Muscle of leg (tissue), 11 donors: ENCODE results near the gene HMGB4. TPM values are rescaled to one million over a fixed set of nuclear protein-coding genes. Genes with fewer than 3 reads are reported as not detected.

Experiments used
- DNase-seq: peaks from one replicate; pipeline ENCODE4 v3.0.0; 2013
- H3K27ac ChIP-seq: one replicate; pipeline ENCODE4 v1.5.1; 2013; ENCODE audit warnings: mild to moderate bottlenecking, low read length, control low read depth
- H3K27me3 ChIP-seq: one replicate; pipeline ENCODE4 v1.6.1; 2013; ENCODE audit warnings: low read length; ENCODE audit not compliant: control insufficient read depth, insufficient read depth
- H3K36me3 ChIP-seq: one replicate; pipeline ENCODE4 v1.6.1; 2013; ENCODE audit warnings: low read length; ENCODE audit not compliant: control insufficient read depth, insufficient read depth
- H3K4me1 ChIP-seq: one replicate; pipeline ENCODE4 v1.6.1; 2013; ENCODE audit warnings: low read length; ENCODE audit not compliant: control insufficient read depth, insufficient read depth
- H3K4me3 ChIP-seq: one replicate; pipeline ENCODE4 v1.5.1; 2013; ENCODE audit warnings: low read length, control low read depth
- H3K9me3 ChIP-seq: replicated peaks from 2 replicates; pipeline ENCODE4 v1.6.1; 2013; ENCODE audit warnings: low read depth, low read length; ENCODE audit not compliant: control insufficient read depth
- WGBS: methylation state at CpG from one replicate; pipeline ENCODE4 v1.1.5; 2013; ENCODE audit warnings: missing lambda C conversion rate; ENCODE audit not compliant: insufficient coverage; 5-methylcytosine and 5-hydroxymethylcytosine counted together
- polyA plus RNA-seq, 8 donors: library from polyadenylated mRNA; unstranded; fragments of 120-200 nt; gene quantifications; one replicate each; pipeline versions ENCODE4 v1.2.1 to v1.2.3, GENCODE V29; 2013; ENCODE audit warnings: inconsistent platforms in 1 of 8, low replicate concordance in 1 of 8; ENCODE audit not compliant: insufficient read length in 8 of 8, insufficient read depth in 1 of 8
- total RNA-seq: library from RNA; stranded (reverse); fragments of 120-200 nt; gene quantifications from one replicate; pipeline ENCODE4 v1.2.4, GENCODE V29; 2013

Gene HMGB4
- total and polyA plus RNA-seq, 9 donors: not detected

- no peak for DNase-seq
- 28% methylated on average over 3 of the region's 5 CpGs for WGBS
- H3K9me3 ChIP-seq: no peaks in the 10 kb centered on the region
- H3K4me1 ChIP-seq: no peaks in the 10 kb centered on the region
- no peaks in the 10 kb centered on the region for H3K36me3 ChIP-seq
- H3K27me3 ChIP-seq: no peaks in the 10 kb centered on the region
- H3K27ac ChIP-seq: no peak overlapping the region
- no peak overlapping the region for H3K4me3 ChIP-seq
These were observed 22.6 kb downstream of the HMGB4 start for GRCh38 chr1:33886496-33886895.

GRCh38 chr1:33893147-33893830 lies 29.4 kb downstream of the HMGB4 start:
- H3K4me3 ChIP-seq: no peak overlapping the region
- H3K27me3 ChIP-seq: no peaks in the 10 kb centered on the region
- no peaks in the 10 kb centered on the region for H3K9me3 ChIP-seq
- peaks cover 3% of the 10 kb centered on the region for H3K4me1 ChIP-seq
- 63% methylated on average over 2 of the region's 3 CpGs for WGBS
- H3K27ac ChIP-seq: no peak overlapping the region
- DNase-seq: peak; percentile 67
- no peaks in the 10 kb centered on the region for H3K36me3 ChIP-seq

- H3K4me1 ChIP-seq: peaks cover 3% of the 10 kb centered on the region
- H3K27ac ChIP-seq: no peak overlapping the region
- no peaks in the 10 kb centered on the region for H3K36me3 ChIP-seq
- no peaks in the 10 kb centered on the region for H3K27me3 ChIP-seq
- no peak for DNase-seq
- H3K4me3 ChIP-seq: no peak overlapping the region
- 58% methylated on average over 7 of the region's 8 CpGs for WGBS
- no peaks in the 10 kb centered on the region for H3K9me3 ChIP-seq
These were observed 31.5 kb downstream of the HMGB4 start for GRCh38 chr1:33895396-33895795.

GRCh38 chr1:33895976-33896375 lies 32.1 kb downstream of the HMGB4 start:
- H3K9me3 ChIP-seq: no peaks in the 10 kb centered on the region
- no peaks in the 10 kb centered on the region for H3K27me3 ChIP-seq
- H3K27ac ChIP-seq: no peak overlapping the region
- no peak overlapping the region for H3K4me3 ChIP-seq
- WGBS: no CpG with 5 or more reads among the region's 2 CpGs
- peaks cover 3% of the 10 kb centered on the region for H3K4me1 ChIP-seq
- H3K36me3 ChIP-seq: no peaks in the 10 kb centered on the region
- DNase-seq: no peak

GRCh38 chr1:33897092-33897725 lies 33.3 kb downstream of the HMGB4 start:
- H3K36me3 ChIP-seq: no peaks in the 10 kb centered on the region
- peaks cover 3% of the 10 kb centered on the region for H3K4me1 ChIP-seq
- H3K4me3 ChIP-seq: no peak overlapping the region
- no peak overlapping the region for H3K27ac ChIP-seq
- no peak for DNase-seq
- no peaks in the 10 kb centered on the region for H3K9me3 ChIP-seq
- WGBS: 48% methylated on average over 5 of the region's 5 CpGs
- no peaks in the 10 kb centered on the region for H3K27me3 ChIP-seq

- no peak overlapping the region for H3K27ac ChIP-seq
- H3K4me1 ChIP-seq: no peaks in the 10 kb centered on the region
- whole genome bisulfite sequencing: 78% methylated on average over 1 of the region's 3 CpGs
These were observed 34.5 kb downstream of the HMGB4 start for GRCh38 chr1:33898406-33898805.

GRCh38 chr1:33898881-33899280 lies 35.0 kb downstream of the HMGB4 start:
- no peak for DNase-seq
- 61% methylated on average over 9 of the region's 9 CpGs for WGBS
- no peak overlapping the region for H3K27ac ChIP-seq
- no peaks in the 10 kb centered on the region for H3K4me1 ChIP-seq
- peaks cover 3% of the 10 kb centered on the region for H3K27me3 ChIP-seq
- no peaks in the 10 kb centered on the region for H3K36me3 ChIP-seq
- no peak overlapping the region for H3K4me3 ChIP-seq
- no peaks in the 10 kb centered on the region for H3K9me3 ChIP-seq

More at GRCh38 chr1:33898406-33898805, 34.5 kb downstream of the HMGB4 start:
- DNase-seq: no peak
- Histone ChIP-seq H3K36me3 (no peaks in the 10 kb centered on the region), H3K9me3 (no peaks in the 10 kb centered on the region), H3K27me3 (peaks cover 3% of the 10 kb centered on the region), H3K4me3 (no peak overlapping the region)

GRCh38 chr1:33899746-33900145 lies 35.9 kb downstream of the HMGB4 start:
- H3K27me3 ChIP-seq: peaks cover 3% of the 10 kb centered on the region
- no peaks in the 10 kb centered on the region for H3K4me1 ChIP-seq
- H3K36me3 ChIP-seq: no peaks in the 10 kb centered on the region
- H3K9me3 ChIP-seq: no peaks in the 10 kb centered on the region
- no peak overlapping the region for H3K4me3 ChIP-seq
- DNase-seq: no peak
- WGBS: 56% methylated on average over 3 of the region's 3 CpGs
- H3K27ac ChIP-seq: no peak overlapping the region

- H3K27me3 ChIP-seq: peaks cover 3% of the 10 kb centered on the region
- no peak overlapping the region for H3K4me3 ChIP-seq
- no peaks in the 10 kb centered on the region for H3K4me1 ChIP-seq
- DNase-seq: no peak
- no peak overlapping the region for H3K27ac ChIP-seq
- H3K9me3 ChIP-seq: no peaks in the 10 kb centered on the region
- H3K36me3 ChIP-seq: no peaks in the 10 kb centered on the region
- 44% methylated on average over 3 of the region's 6 CpGs for WGBS
These were observed 38.8 kb downstream of the HMGB4 start for GRCh38 chr1:33902486-33903209.

- no peaks in the 10 kb centered on the region for H3K36me3 ChIP-seq
- no peak overlapping the region for H3K27ac ChIP-seq
- no peaks in the 10 kb centered on the region for H3K4me1 ChIP-seq
- peaks cover 3% of the 10 kb centered on the region for H3K27me3 ChIP-seq
- H3K4me3 ChIP-seq: no peak overlapping the region
- no peaks in the 10 kb centered on the region for H3K9me3 ChIP-seq
- DNase-seq: no peak
- WGBS: 60% methylated on average over 1 of the region's 2 CpGs
These were observed 39.3 kb downstream of the HMGB4 start for GRCh38 chr1:33903210-33903589.
